DMS153 treated with DMSO at 0.1 percent for 48 hours (cell line): ENCODE results near the gene MYPN.

ENCODE experiments used
- DNase-seq: peaks from one replicate; lab custom pipeline; 2025; ENCODE audit not compliant: unreplicated experiment; lab: John Stamatoyannopoulos, UW

Gene MYPN

DNA sequence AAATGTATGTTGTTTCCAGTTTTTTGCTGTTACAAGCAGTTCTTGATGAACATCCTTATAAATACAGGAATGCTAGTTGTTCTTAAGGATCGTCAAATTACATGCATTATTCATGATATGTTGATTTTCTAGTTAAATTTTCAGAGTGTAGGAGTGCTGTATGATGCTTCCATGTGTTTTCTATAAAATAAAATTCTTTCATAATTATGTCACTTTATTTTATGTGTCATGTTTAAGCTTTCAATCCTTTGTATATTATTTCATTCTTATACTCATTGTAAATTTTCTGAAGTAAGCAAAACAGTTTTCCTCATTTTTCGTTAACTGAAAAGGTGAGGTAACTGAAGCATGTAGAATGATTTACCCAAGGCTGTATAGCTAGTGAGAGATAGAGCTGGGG is 16.8 kb upstream of the MYPN start:
- no peak for DNase-seq

DNA sequence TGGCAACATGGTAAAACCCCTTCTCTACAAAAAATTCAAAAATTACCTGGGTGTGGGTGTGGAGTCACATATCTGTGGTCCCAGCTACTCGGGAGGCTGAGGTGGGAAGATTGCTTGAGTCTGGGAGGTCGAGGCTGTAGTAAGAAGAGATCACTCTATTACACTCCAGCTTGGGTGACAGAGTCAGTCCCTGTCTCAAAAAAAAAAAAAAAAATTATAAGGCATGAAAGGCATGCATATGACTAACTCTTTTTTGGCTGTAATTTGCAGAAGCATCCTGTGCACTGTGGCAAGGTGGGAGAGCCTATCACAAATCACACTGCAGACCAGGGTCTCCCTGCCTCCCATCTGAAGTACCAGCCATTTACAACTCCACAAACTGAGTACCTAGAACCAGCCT is 14.1 kb upstream of the MYPN start:
- no peak for DNase-seq

DNA sequence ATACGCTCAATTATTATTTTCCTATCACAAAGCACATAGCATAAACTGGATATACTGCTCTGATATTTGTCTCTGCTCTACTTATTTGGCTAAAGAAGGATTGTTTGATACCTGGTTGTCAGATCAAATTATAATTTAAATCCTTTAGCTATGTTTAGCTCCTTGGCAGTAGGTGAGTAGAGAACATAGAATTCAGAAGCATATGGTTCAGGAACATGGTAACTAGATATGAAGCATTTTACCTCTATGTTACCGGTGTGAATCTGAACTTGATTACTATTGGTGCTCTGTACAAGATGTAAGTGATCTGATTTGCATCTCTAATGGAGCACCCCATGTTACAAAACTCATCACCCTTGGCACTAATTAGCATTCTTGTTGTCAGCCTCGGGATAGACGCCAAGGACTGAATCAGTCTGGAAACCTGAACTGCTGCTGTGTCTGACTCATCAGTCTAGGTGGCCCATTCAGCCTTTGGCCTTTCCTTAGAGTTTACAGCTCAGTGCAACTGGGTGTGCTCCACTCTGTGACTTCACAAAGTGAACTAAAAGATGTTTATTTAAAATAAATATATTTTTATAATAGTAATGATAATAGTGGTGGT is 12.3 kb upstream of the MYPN start:
- DNase-seq = no peak

DNA sequence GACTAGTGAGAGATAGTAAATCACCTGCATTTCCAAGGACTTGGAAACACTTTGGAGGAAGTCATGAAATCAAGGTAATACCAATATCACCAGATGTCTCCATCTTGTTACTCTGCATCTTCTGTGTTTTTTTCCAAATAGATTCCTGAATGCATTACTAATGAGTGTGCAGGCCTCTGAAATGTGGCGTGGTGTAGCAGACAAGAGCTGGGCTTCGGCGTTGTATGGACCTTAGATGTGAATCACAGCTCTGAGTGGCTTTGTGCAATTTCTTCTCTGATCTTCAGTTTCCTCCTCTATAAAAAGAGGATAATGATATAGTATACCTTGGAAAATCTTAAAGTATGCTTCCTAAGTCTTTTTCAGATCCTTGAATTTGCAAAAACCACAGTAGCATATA is 9.6 kb upstream of the MYPN start:
- DNase-seq = no peak

DNA sequence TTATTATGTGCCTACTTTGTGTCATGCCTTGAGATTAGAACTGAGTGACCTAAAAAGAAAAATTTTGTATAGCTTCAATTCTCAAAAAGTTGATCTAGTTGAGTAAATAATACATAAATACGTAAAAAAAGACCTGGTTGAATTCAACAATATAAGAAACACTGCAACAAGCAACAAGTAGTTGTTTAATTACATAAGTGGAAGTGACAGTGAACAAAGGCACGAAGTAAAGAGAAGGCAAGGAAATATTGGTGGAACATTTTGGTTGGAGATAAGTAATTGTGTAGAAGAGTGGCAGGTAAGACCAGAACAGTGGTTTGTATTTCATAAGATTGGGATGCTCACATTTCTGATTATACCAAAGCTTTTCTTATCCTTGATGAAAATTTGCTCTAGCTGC is 8.2 kb upstream of the MYPN start:
- no peak for DNase-seq

DNA sequence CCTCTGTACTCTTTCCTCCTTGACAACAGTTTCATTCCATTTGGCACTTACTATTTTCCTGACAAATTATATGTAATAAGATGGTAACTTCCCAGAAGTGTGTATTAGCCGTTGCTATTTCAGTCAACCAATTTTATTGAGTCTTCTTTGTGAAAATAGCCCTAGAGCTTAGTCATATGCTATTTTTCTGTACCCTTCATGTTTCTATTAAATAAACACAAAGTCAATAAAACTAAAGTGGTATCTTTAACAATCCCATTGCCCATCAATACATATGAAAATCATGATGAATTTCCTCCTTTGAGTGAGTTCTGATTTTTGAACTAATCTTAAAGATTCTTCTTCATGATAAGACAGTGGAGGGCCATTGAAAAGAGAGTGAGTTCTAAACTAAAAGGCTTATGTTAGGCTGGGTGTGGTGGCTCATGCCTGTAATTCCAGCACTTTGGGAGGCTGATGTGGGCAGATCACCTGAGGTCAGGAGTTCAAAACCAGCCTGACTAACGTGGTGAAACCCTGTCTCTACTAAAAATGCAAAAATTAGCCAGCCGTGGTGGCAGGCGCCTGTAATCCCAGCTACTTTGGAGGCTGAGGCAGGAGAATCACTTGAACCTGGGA is 5.9 kb upstream of the MYPN start:
- DNase-seq = no peak

DNA sequence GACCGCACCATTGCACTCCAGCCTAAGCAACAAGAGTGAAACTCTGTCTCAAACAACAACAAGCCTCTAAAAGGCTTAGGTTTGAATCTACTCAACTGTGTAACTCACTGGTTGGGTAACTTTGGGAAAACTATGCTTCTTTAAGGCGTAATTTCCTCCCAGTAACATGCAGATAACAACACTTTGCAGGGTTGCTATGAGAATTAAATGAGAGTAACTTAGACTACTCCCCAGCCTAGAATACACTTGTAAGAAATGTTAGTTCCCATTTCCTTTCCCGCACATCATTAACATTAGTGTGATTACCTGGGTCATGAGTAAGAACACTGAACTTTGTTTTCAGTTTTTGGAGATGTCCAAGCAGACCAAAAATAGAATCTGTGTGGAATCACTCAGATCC is 5.4 kb upstream of the MYPN start:
- DNase-seq = no peak

DNA sequence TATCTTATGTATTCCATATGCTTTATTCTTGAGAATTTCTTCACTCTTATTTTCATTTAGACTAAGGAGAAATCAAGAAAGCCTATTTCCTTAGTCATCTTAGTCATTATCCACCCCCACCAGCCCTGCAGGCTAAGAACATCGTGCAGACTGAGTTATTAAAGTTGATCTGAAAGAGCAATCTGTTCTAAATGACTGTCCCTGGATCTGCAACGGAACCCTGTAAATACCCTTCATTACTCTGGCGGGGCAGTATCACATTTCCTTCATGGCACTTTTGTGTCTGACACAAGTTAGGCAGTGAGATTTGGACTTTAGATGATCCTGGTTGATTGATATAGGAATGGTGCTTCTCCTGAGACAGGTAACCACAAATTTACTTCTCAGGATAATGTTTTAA is 3.5 kb upstream of the MYPN start:
- no peak for DNase-seq

DNA sequence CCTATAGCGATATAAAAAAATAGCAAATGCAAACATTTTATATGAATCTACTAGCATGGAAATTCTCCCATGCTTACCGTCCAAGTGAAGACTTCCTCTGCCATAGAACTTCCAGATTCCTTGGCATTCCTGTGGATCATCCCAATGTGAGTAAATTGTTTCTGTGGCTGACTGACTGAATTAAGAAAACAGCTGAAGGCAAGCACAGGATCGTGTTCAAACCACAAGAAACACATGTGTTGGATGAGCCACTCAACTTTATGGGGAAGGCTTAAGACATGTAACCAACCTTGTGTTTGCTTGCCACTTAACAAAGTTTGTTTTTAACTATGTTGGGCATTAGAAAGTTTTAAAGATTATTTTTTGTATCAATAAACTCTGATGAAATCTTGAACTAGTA is 2.6 kb upstream of the MYPN start:
- no peak for DNase-seq

DNA sequence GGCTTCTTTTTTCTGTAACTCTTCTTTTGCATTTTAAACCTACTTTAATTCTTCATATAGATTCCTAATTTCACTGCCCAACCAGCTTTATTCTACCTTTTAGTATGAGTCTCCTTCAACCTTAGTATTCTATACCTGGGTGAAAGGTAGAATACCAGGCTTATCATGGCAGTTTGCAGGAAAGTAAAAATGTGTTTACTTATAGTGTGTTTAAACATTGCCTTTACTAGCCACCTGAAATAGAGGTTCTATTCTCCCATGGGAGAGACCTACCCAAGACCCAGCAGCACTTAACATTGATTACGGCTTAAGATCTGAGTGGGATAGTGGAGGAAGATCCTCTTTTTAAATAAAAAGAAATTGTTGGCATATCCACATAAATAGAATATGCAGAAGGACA is 1.6 kb upstream of the MYPN start:
- no peak for DNase-seq

DNA sequence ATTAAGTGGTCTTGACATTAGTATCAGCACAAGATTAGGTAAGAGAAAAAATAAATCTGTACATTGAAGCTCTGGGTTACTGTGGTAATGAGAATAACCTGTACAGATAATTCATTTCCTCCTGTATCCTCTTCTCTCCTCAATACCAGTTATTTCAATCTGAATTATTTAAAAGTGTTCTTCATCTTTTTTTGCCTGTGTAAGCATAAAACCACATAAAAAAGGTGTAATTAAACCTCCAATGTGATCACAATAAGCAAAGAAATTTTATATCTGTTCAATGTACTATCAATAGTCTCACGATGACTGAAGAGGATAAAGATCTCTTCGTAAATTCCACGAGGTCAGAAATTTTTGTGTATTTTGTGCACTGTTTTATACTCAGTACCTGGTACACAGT is 1.2 kb upstream of the MYPN start:
- DNase-seq = no peak

DNA sequence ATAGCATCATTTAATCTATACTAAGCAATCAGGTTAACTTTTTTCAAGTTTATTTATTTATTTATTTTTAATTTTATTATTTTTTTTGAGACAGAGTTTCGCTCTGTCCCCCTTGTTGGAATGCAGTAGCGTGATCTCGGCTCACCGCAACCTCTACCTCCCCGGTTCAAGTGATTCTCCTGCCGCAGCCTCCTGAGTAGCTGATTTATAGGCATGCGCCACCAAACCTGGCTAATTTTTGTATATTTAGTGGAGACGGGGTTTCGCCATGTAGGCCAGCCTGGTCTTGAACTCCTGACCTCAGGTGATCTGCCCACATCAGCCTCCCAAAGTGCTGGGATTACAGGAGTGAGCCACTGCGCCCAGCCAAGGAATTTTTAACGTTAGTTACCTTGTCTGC is 635 bp upstream of the MYPN start:
- DNase-seq = no peak

DNA sequence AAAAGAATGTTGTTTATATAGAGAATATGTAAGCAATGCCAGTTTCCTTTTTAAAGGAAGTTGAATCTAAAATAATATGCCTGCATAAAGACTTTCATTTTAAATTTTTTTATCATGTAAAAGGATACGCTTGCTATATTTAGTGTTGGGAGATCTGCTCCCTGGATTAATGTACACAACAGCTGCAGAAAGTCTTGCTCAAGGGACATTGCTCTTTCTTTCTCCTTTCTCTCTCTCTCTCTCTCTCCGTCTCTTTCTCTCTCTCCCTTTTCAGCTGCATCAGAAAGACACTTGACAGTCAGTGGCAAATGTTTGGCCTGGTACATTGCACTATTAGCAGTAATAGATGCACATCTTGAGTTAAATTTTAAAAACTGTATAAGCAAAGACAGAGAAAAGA is 739 bp downstream of the MYPN start:
- no peak for DNase-seq

DNA sequence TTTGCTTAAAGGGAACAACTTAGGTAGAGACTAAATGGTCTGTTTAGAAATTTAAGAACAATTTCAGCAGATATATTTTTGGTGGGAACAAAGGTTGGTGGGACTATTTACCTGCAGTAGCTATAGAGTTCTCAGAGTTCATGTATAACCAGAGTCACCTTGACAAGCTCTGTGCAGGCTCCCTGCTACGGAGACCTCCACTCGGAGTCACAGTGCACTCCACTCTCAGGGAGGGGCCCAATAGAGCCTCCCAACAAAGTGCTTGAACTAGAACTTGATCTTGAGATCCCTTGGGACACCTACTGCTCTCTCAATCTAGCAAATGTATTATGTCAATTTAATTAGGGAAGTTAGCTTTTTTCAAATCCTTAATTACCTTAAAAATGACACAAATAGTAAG is 2.3 kb downstream of the MYPN start:
- no peak for DNase-seq

DNA sequence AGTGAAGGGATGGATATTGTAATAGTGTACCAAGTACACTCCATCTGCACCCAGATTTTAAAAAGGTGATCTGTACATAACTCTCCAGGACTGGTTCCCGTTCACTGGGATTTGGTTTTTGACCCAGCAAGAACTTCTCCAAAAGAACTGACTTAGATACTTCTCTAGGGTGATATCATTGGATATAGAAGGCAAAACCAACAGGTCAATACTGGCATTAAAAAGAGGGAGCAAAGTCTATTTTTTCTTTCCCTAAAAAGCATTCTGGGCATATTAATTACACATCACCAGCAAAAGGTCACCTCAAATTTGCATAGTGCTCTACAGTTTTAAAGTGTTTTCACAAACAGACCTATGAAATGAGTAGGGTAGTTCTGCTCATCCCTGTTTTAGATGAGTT is 3.5 kb downstream of the MYPN start:
- no peak for DNase-seq

DNA sequence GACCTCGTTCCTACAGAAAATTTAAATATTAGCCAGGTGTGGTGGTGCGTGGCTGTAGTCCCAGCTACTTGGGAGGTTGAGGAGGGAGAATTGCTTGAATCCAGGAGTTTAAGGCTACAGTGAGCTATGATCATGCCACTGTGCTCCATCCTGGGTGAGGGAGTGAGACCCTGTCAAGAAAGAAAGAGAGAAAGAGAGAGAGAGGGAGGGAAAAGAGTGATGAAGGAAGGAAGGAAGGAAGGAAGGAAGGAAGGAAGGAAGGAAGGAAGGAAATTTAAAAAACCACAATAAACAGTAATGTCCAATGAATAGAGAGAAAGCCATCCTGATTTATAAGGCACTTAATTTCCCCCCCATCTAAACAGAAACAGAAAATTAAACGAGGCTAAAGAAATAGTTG is 9.4 kb downstream of the MYPN start:
- no peak for DNase-seq

DNA sequence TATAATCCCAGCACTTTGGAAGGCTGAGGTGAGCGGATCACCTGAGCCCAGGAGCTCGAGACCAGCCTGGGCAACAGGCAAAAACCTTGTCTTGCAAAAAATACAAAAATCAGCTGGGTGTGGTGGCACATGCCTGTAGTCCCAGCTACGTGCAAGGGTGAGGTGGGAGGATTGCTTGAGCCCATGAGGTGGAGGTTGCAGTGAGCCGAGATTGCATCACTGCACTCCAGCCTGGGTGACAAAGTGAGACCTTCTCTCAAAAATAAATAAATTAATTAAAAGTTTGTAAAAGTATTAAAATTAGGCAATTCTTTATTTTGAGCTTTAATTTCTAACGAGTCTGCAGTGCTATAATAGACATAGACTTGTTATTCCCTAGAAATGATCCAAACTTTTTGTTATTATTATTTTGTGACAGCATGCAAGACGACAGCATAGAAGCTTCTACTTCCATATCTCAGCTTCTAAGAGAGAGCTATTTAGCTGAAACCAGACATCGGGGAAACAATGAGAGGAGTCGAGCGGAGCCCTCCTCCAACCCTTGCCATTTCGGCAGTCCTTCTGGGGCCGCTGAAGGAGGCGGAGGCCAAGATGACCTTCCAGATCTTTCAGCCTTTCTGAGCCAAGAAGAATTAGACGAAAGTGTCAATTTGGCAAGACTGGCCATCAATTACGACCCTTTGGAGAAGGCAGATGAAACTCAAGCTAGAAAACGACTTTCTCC is 11.9 kb downstream of the MYPN start:
- DNase-seq = no peak

DNA sequence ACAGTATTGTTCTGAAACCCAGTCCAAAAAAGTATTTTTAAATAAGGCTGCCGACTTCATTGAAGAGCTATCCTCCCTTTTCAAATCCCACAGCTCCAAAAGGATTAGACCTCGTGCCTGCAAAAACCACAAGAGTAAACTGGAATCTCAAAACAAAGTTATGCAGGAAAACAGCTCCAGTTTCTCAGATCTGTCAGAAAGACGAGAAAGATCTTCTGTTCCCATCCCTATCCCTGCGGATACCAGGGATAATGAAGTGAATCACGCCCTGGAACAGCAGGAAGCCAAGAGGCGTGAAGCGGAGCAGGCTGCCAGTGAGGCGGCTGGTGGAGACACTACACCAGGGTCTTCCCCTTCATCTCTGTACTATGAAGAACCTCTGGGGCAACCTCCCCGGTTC is 12.6 kb downstream of the MYPN start:
- no peak for DNase-seq

DNA sequence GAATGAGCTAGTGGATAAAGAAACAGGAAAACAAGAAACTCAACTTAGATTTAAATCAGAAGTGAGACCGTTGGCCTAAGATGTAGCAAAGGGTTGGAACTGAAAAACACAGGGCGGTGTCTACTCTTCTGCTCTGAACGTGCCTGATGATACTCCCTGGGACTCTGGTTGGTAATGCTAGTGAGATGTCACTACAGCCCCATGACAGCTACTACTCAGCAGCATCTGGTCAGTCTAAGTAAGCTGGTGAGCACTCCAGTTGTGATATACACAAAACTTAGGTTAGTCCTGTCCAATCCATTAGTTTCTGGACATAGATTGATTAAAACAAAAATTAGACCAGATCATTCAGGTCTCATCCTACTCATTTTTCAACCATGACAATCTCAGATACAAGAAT is 15.4 kb downstream of the MYPN start:
- DNase-seq = no peak

DNA sequence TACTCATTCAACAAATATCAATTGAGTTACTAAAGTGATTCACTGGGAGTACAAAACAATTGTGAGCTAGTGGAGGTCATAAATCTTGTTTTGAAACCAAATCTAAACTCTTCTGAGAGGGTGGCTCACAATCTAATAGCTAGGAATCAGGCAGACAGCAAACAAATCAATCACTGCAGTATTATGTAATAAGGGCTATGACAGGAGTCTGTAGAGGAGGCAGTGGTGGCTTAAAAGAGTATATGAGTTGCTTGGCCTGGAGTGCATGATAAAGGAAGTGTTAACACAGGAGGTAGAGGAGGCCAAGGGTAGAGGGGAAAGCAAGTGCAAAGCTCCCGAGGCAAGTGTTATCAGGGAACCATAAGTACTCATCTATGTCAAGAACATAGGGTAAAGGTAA is 16.5 kb downstream of the MYPN start:
- DNase-seq = no peak

DNA sequence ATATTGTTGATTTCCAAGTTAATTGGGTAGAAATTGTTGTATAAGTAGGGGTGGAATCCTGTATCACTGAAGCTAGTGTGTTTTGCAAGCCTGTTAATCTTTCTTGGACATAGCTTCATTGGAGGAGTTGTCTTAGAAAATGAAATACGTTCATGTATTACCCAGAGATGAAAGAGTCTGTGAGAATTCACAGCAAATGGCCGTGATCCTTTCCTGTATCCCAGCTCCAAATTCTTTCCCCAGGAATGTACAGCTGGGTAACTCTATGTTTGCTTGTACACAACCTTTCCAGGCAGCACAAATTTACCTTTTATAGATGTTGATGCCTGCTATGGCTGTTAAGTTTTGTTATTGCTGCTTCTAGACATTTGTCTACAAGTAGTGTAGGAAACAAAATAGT is 18.7 kb downstream of the MYPN start:
- DNase-seq = no peak

DNA sequence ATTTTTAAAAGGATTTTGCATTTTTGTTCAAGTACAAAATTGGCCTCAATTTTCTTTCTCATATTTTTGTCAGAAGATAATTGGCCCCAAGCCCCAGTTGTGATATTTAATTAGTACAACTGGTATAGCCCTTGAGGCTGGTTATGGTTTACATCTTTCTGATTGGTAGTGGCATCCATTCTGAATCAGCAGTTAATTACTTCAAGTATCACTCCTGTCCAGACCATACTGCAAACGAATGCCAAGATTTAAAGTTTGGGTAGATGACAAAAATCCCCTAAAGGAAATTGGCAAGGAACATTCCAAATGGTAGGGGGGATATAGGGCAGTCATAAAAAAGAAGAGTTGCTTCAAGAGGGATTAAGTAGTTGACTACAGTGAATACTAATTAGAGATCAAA is 23.1 kb downstream of the MYPN start:
- no peak for DNase-seq

DNA sequence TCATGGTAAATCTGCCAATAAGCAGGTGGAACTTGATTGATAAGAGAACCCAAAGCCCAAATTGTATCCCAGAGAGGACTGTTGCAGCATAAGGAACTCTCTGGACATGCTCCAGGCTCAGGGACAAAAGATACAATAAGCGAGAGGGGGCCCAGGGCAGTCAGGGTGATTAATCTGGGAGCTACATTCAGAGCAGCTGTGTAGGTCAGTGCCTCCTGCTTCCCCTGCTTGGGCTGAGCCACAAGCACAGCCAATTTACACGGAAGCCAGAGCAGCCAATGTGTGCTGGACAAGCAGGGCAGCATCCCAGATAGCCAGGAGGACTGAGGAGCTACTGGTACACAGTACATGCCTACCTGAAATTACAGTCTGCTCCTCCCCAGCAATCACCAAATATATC is 24.2 kb downstream of the MYPN start:
- DNase-seq = no peak
